A172 (cell line): ENCODE results near the gene CHAMP1. TPM values are rescaled to one million over a fixed set of nuclear protein-coding genes. Genes with fewer than 3 reads are reported as not detected.

Experiments used
- DNase-seq: peaks from one replicate; pipeline ENCODE4 v3.0.0-alpha.2; 2015; ENCODE audit warnings: low spot score
- total RNA-seq: library from RNA; depleted of rRNA; stranded (reverse); fragments of >200 nt; shearing (Covaris generic); gene quantifications from 2 replicates; pipeline ENCODE4 v1.2.3, GENCODE V29; 2014

The CHAMP1 gene
- total RNA-seq, 1 experiment from 2014 or later, result 19.8 TPM

DNA sequence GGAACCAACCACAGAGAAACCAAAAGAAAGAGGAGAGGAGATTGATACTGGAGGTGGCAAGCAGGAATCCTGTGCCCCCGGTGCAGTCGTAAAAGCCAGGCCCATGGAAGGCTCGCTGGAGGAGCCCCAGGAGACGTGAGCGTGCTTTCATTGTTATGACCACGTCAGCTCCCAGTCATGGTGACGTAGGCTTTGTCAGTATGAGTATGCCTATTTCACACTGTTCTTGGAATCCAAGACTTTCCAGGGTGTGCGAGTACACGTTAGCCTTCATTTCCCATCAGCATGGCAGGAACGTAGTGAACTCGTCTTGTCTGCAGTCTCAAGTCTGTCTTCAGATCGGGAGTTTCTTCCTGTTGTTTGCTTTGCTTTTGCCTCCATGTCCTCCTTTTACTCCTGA, 15.4 kb upstream of the CHAMP1 start:
- no peak for DNase-seq

DNA sequence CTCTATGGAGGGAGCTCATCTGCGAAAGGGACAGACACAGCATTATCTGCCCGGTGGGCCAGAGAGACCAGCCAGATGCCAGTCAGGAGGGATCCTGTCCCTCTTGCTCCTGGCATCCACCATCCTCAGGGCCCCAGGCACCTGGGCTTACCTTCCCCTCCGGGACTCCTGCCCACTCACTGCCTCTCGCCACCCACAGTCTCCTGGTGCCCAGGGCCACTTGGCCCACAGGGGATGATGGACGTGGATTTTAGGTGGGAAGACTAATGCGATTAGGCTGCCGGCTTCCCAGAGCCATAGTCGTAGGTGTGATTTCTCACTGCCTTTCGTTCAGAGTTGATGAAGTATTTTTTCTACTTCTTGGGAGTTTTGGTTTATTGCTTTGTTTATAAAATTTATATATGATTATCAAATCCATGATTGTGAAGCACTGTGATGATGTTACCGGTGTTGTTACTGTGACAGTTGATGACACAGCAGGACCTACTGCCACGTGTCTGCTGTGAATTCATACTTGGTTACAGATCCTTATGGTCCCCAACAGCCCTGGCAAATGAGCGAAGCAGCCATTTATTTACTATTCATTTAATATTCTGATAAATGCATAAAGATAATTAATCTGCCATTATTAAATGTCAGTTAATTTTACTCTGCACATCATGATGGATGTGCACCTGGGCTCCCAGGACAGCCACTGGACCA, 14.5 kb upstream of the CHAMP1 start:
- no peak for DNase-seq

DNA sequence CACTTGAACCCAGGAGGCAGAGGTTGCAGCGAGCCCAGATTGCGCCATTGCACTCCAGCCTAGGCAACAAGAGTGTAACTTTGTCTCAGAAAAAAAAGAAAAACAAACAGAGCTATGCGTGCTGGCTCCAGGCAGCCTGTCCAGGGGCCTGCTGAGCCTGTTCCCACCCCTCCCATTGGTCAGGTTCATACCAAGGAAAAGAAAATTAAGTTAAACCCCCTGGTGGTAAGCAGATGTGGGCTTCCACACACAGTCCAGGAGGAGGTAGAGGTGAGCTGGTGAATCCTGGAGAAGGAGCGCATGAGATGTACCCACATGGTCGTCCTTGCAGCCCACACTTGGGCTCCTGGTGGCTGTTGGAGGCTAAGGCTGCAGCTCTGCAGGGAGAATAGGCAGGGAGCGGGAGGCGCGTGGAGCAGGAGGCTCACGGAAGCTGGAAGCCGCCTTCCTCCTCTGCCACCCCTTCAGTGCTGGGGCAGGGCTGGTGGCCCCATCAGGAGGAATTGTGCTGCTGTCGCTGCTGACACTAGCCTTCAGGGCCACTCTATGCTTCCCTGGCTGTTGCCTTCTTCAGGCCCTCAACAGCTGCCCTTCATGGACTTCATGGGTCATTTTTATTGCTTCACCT, 10.5 kb upstream of the CHAMP1 start:
- no peak for DNase-seq

DNA sequence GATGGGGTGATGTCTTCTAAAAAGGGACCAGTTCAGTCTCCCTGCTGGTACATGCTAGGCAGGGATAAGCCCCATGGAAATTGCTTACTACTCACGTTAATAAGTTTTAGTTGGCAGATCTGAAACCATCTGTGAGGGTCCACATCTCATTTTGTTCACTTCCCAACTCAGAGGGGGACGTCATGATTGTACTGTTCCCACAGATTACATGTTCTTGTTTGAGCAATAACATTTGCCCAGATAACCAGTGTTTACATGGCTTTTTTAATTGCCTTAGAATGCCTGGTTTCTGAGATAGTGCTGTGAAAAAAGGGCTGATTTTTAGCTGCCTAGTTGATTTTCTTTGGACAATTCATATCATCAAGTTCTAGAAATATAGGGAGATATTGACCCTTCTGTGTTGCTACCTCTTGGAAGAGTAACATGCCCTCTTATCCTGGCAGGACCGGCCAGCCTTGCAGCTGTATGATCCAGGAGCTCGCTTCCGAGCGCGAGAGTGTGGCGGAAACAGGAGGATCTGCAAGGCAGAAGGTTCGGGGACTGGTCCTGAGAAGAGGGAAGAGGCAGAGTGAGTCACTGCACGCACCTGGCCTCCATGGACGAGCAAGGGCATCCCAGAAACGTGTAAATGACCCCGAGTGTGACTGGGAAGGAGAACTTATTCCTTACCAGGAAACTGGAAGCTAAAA, 9.8 kb upstream of the CHAMP1 start:
- no peak for DNase-seq

DNA sequence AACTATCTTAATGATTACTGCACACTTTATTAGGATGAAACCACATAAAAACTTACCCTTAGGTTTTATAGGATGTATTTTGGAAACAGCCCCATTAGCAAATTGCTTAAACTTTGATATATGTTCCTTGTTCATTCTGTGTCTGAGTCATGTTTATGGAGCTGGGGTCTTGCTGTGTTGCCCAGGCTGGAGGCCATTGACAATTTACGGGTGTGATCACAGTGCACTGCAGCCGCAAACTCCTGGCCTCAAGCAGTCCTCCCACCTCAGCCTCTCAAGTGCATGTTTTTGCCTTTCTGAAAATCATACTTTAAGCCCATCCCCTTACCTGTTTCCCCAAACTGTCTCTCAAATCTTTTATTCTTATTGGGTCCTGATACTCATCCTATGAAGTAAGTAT, 5.2 kb upstream of the CHAMP1 start:
- DNase-seq, result no peak

DNA sequence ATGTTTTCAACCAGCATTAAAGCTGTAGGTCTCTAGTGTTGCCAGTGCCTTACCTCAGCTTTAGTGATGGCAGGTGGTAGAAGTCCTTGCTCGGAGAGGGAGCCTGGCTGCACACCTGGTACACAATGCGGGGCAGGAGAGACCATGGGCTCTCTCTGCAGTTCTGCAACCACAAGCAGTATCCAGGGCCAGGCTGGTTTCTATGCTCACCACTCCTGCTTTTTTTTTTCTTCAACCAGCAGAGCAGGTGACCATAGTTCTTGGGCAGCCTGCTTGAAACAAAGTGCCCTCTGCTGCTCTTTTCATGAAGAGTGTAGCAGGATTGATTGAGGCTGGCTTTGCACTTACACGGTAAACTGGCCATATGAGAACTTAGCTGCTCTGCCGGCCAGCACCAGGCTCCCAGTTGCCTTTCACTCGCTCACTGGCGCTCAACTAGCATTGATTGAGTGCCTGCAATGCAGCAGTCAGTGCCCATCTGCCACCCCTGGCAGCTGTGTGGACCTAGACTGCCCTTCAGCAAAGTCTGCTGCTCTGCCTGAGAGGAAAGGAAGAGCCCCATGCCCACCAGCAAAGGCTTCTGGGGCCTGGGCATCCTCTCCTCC, 4.4 kb upstream of the CHAMP1 start:
- DNase-seq, result no peak

DNA sequence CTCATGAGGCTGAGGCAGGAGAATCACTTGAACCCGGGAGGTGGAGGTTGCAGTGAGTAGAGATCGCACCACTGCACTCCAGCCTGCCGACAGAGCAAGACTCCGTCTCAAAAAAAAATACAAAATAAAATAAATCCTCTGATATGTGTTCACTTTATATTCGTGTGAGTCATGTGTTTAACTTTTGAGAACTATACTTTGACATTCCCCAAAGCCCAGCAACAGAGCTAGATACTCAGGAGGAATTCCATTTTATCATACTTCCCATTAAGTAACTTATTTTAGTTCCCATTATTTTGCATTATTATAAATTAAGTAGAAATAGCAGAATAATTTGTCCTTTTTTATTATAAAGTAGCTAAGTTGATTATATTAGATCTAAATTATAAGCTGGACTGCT, 3.3 kb upstream of the CHAMP1 start:
- no peak for DNase-seq

DNA sequence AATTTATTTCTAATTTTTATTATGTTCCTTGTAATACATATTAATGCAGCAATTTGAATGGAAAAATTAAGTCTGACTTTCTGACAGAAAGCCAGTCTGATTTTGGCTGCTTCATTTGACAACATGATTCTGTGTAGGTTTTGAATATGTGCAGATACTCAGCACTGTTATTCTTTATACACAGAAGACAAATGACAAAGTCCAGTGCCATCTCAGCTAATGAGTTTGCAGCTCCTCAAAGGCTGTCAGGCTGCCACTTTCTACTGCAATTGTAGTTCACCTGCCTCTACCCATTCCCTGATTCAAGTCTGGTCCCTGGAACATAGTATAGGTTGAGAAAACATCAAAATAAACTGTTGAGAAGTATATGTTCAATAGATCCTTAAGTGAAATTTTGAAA, 2.9 kb upstream of the CHAMP1 start:
- no peak for DNase-seq

DNA sequence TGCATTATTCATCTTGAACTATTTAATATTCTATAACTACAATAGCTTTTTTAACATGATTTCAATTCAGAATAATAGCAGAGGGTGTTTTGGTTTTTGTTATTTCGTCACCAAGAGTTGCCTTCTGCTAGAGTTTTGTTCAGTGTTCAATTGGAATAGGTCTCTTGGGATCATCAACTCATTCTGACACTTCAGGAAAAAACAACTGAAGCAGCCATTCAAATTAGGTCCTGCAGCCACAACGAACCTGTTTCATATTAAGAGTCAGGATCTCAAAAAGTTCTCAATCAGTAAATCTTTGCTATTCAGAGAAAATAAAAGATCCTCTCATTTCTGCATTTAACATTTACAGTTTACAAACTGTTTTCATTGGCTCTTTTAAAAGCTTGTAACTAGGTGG, 2.4 kb upstream of the CHAMP1 start:
- DNase-seq, result no peak

DNA sequence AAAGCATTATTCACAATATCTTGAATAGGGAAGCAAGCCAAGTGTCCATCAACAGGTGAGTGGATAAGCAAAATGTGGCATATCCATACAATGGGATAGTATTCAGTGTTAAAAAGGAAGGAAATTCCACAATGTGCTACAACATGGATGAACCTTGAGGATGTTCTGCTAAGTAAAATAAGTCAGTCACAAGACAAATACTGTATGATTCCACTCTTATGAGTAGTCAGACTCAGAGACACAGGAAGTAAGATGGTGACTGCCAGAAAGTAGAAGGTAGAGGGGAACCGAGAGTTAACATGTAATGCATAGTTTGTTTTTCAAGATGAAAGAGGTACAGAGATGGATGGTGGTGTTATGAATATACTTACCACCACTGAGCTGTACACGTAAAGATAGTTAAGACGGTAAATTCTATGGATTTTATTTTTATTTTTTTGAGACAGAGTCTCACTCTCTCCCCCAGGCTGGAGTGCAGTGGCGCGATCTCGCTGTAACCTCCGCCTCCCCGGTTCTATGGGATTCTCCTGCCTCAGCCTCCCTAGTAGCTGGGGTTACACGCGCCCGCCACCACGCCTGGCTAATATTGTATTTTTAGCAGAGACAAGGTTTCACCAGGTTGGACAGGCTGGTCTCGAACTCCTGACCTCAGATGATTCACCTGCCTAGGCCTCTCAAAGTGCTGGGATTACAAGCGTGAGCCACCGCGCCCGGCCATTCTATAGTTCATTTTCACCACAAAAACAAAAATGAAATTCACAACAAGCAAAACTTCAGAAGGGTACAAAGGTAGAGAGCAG, 1.0 kb upstream of the CHAMP1 start:
- peak; percentile 50 for DNase-seq

DNA sequence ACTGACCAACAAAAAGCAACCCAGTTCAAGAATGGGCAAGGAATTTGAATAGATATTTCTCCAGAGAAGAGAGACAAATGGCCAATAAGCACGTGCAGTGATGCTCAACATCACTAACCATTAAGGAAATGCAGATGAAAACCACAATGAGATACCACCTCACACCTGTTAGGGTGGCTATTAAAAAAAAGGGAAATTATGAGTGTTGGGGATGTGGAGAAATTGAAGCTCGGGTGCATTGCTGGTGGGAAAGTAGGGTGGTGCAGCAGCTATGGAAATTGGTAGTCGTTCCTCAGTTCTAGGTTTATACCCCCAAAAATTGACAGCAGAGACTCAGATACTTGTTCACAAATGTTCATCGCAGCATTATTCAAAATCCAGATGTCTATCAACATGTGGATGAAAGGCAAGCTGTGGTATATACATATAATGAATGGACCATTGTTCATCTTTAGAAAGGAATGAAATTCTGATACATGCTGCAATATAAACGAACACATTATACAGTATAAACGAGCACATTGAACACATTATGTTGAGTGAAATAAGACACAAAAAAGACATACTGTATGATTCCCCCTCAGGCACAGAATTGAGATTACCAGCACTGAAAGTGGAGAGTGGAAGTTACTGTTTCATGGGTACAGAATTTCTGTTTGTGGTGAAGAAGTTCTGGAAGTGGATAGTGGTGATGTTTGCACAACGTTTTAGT, 927 bp downstream of the CHAMP1 start:
- no peak for DNase-seq

DNA sequence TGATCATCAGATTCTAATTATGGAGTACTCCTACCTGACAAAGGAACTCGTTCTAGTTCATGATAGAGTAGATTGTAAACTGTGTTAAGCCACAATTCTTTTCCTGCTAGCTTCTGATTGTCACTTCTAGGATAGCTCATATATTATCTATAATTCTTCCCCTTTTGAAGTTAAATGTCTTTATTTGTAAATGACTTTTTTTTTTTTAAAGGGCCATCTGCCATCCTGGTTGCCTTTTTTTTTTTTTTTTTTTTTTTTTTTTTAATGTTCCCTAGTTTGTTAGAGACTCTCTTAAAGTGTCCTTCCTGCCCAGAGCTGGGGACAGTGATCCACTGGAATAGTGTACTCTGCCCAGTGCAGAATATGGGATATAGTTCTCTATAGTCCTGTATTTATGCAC, 4.3 kb downstream of the CHAMP1 start:
- no peak for DNase-seq

DNA sequence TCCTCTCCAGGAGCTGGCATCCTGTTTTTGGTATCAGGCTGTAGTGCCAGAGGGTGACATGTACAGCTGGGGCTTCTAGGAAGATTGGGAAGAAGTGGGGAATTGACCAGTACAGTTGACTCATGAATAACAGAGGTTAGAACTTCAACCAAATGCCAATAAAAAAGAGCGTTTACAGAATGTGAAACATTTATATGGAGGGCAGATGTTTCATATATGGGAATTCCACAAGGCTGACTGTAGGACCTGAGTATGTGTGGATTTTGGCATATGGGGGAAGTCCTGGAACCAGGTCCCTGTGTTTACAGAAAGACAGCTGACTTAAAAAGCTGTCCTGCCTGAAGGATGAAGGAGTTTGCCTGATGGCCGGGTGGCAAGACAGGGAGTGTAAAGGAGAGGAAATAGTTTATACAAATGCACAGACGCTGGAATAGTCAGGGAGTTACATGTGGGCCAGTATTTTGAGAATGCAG, 5.2 kb downstream of the CHAMP1 start:
- peak; percentile 23 for DNase-seq

DNA sequence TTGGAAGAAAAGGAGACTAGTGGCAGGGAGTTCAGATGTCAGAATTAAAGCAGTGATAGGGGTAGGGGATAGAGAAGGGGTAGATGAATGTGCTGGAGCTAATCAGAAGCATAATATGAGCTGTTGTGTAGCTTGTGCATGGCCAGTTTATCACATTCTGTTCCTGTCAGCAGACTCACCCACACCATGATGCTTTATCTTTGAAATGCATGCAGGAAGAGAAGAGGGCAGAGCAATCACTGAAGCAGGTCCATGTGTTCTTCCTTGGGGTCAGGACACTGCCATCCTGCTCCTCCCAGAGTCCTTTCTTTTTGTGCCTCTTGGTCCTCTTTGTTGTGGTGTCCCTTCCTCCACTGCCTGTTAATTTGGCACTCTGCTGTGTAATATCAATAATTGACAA, 5.8 kb downstream of the CHAMP1 start:
- no peak for DNase-seq

DNA sequence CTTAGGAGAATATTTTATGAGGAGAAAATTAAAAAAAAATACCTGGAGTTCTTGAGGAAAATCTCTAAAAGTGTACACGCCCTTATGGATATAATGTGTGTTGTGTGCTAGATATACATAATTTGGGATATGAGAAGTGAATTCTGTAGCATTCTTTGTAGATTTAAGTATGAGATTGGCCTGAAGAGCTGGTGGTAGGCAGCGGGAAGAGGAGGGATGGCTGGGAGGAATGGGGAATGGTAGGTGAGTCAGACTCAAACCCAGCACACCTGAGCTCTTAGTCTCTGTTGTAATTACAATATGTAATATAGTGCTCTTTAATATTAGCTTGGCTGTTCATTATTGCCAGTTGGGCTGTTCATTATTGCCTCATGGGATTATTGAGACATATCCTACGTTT, 7.0 kb downstream of the CHAMP1 start:
- DNase-seq, result no peak

DNA sequence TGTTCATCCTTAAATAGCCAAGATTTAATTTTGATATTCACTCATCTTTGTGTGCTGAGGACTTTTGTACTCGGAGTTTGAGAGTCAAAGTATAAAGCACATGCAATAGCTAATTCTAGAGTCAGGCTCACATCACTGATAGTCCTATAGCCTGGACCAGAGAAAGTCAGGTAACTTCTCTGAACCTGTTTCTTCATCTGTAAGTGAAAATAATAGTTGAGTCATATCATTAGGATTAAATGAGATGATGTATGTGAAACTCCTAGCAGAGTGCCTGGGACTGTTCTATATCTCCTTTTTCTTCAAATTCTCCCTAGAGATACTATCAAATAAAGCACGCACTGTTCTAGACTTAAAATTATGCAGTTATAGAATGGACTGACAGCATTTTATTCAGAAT, 9.0 kb downstream of the CHAMP1 start:
- no peak for DNase-seq

DNA sequence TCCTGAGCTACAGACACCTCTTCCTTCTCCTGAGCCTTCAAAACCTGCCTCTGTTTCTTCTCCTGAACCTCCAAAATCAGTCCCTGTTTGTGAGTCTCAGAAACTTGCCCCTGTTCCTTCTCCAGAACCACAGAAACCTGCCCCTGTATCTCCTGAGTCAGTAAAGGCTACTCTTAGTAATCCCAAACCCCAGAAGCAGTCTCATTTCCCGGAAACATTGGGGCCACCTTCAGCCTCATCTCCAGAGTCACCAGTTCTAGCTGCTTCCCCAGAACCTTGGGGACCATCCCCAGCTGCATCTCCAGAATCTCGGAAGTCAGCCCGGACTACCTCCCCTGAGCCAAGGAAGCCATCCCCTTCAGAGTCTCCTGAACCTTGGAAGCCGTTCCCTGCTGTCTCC, 10.0 kb downstream of the CHAMP1 start:
- no peak for DNase-seq

DNA sequence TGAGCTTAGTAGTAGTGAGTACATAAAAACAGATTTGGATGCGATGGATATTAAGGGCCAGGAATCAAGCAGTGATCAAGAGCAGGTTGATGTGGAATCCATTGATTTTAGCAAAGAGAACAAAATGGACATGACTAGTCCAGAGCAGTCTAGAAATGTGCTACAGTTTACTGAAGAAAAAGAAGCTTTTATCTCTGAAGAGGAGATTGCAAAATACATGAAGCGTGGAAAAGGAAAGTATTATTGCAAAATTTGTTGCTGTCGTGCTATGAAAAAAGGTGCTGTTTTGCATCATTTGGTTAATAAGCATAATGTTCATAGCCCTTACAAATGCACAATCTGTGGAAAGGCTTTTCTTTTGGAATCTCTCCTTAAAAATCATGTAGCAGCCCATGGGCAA, 11.4 kb downstream of the CHAMP1 start:
- no peak for DNase-seq

DNA sequence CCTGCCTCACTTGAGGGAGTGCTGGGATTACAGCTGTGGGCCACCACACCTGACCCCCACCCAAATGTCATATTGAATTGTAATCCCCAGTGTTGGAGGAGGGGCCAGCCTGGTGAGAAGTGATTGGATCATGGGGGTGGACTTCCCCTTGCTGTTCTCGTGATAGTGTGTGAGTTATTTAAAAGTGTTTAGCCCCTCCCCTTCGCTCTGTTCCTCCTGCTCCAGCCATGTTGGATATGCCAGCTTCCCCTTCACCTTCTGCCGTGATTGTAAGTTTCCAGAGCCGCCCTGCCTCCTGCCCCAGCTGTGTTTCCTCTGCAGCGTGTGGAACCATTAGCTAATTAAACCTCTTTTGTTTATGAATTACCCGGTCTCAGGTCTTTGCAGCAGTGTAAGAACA, 13.7 kb downstream of the CHAMP1 start:
- no peak for DNase-seq

DNA sequence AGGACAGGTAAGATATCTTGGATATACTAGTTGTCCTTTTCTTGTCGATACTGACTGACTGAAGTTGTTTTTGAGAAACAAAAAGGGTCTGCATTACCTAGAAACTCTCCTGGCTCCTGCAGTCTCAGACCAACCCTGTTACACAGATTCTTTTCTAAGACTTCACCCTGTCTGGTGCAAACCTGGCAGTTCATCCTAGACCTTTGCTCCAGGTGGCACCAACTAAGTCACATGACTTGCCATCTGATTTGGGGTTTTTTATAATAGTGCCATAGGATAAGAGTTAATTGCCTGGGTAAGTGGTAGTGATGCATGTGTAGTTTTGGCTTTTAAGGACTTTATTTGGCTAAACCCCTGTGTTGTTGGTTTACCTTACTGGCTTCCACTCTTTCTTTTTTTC, 14.3 kb downstream of the CHAMP1 start:
- no peak for DNase-seq

DNA sequence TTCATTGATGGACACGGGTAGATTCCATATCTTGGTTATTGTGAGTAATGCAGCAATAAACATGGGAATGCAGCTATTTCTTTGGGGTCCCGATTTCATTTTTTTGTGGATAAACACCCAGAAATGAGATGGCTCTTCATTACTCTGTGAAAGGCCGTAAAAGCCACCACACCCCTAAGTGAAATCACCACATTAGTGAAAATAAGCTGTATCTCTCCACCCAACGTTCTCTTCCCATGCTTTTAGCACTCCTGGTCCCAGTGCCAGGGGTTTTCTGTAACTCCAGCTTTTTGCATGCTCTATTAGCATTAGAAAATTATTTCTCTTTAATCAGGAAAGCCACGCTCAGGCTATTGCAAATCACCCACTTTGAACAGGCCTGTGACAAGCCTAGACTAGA, 15.8 kb downstream of the CHAMP1 start:
- DNase-seq, result no peak
